Fibroblast of skin of left quadriceps (primary cell): ENCODE data around the gene AJUBA.
"Not testable (repeated sequence)": the region's sequence is repeated elsewhere in the genome, so short reads cannot be mapped to it uniquely, and the experiment has no call there.

Experiments used
- DNase-seq, 2 experiments: peaks; one replicate each; pipeline ENCODE4 v3.0.0-alpha.2; 2013; ENCODE audit warnings: low read depth in 2 of 2

Gene AJUBA

DNA sequence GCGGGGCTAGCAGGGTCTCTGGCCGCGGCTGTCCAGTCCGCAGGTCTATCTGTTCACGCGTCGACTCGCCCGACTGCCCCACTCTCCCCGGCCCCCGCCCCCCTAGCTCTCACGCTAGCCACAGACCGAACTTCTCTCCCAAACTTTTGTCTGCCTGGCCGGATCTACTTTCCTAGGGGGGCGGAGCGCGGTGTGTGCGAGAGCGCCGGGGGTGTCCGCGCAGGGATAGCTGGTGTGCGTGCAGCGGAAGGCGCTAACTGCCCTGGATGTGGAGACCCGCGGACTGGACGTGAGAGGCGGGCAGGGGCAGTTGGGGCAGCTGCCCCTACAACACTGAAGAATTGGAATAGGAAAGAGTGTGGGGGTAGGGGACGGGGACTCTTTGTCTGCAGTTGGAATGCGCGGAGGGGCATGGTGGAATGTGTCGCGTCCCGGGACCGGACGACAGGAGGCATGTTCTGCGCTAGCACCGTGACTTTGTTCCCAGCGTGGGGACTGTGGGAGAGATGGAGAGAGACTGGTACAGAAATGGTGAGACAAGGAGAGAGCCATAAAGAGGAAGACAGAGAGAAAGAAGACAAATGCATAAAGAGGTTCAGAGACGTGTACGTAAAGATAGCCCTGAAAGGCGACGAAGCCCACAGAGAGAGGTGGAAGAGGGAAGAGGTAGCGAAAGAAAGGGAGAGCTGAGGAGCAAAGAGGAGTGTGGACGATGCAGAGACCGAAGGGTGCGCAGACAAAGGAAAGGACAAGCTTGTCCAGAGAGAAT is at the start of gene AJUBA:
TSS of gene AJUBA (minus strand) at position 75 of the 769 bp plus-strand sequence. CDS start 285 bp downstream, outside the sequence.
- peak; percentile 91 to 93 for DNase-seq

DNA sequence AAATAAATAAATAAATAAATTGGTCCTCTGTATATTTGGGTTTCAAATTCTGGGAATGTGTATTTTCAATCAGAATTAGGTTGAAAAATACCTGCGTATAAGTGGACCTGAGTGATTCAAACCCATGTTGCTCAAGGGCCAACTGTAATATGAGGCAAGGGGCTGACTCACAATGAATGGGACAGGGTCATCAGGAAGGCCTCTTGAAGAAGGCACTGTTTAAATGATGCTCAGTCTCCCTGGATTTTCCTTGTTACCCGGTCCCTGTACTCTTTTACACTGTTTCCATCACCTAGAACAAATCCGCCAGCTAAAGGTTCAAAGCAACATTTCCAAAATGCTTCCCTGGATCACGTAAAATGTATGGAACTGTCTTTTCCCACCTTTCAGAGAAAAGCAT is 48.6 kb upstream of the AJUBA start:
- DNase-seq: no peak

DNA sequence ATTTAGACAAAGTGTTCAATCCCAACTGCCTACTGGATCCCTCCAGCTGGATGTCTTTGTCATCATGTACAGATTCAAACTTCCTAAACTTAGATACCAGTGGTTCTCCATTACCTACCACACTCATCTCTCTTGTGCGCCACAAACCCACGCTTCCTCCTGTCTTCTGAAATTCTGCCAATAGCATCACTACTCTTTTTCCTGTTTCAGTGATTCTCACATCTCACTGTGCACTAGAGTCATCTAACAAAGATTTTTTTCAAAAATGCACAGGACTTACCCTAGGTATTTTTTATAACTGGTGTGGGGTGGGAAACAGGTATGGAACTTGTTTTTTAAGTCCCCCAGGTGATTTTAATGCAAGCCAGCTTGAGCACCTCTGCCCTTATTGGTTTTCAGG is 46.4 kb upstream of the AJUBA start:
- no peak for DNase-seq

DNA sequence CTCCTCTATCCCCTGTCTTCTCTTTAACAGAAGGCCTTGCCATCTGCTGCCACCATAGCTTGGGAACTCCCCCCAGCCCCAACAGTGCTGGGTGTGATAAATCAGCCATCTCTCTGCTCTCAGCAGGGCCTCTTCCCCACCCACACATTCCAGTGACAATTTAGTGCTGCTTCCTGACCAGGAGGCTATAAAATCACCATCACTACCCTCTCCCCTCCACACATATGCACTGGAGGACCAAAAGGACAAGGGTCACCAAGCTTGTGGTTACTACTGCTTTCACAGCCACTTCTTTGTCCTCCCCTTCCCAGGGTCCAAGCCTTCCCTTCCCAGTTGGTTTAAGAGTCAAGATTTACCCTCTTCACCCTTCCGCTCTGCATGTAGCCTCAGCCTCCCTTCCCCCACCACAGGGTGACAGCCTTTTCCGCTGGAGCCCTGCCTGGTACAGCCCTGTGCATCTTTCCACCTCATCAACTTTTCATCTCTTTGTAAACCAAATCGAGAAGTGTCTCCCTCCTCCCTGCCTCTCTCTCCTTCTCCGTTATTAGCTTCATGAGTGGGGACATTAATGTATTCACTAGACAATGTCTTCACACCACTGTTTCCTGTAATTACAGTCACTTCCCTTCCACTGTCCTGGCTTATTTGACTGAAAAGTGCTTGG is 42.9 kb upstream of the AJUBA start:
- no peak for DNase-seq

DNA sequence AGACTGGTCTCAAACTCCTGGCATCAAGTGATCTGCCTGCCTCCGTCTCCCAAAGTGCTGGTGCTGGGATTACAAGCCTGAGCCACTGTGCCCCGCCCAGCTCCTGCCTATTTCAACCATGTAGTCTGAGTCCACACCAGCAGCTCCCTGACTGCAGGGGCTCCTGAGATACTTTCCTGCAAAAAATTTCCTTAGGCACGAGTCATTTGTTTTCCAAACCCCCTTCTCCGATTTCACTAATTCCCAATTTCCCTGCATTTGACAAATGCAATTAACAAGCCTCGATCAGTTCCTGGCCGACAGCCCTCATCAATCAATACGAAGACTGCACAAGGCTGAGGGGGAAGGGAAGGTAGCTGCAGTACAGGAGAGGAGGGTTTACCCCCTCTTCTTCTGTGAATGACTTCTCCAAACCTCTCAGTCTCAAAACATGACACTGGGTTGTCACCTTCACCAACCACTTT is 42.3 kb upstream of the AJUBA start:
- no peak for DNase-seq

DNA sequence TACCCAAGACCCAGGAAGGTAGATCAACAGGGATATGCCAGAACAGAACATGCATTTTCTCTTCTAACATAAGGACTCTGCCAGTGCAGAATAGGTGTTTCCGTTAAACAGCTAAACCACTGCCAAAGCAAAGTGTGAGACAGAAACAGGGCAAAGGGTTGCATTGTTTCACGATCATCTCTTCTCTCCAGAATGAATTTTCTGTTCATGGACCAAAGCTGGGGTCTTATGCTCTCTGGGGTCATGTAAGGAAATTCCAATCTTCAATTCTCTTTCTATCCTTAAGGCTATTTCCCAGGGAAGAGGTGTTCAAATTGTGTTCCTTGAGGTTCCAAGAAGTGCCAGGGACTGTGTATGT is 41.4 kb upstream of the AJUBA start:
- no peak for DNase-seq

DNA sequence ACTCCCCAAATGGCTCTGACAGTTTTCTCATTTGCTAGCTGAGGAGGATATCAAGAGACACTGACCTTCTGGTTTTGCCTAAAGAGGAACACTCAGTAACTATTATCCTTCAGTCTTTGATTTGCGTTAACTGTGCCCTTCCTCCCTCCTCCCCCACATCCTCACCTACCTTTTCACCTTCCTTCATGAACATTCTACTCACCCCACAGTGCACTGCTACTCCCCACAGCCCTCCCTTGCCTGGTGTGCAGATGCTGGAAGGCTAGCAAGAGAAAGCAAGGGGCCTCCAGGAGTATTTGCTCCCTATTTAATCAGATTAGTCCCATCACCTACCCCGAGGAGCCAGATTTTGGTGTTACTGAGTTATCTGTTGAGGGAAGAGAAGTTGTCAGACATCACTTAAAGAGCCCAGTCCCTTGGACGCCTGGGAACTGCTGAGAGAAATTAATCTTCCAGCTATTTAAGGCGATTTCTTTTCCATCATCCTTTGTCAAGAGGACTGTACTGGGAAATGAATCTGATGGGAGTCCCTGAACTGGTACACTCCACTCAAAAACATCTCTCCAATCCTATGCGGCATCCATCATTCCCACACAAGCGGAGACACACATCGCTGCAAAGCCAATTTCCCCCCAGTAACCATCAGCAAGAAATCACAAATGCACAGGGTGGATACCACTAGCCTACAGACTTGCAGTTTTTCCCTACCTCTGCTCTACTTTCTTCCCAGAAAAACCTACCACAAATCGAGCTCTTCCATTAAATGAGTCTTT is 40.9 kb upstream of the AJUBA start:
- no peak for DNase-seq

DNA sequence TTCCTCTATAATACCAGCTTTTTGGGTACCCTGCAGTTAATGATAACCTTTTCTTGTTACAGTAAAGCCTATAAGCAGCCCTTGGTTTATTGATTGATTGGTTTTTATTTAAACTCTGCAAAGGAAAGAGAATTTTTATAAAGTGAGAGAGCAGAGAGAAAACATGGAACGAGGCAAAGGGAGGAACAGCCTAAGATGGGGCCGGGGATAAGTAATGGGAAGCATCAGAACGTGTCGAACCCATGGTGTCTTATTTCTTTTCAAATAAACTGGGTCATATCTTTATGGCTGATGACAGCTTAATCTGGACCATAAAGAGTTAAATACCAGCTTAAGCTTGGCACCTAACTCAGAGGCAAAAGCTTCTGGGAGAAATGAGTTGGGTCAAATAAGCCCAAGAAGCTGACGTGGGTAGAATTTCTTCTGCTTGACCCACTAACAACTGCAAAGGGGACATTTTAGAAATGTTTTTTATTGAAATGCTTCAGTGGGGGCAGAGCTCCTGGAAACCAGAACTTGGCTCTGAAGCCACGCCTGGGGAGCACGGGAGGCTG is 39.6 kb upstream of the AJUBA start:
- no peak for DNase-seq

DNA sequence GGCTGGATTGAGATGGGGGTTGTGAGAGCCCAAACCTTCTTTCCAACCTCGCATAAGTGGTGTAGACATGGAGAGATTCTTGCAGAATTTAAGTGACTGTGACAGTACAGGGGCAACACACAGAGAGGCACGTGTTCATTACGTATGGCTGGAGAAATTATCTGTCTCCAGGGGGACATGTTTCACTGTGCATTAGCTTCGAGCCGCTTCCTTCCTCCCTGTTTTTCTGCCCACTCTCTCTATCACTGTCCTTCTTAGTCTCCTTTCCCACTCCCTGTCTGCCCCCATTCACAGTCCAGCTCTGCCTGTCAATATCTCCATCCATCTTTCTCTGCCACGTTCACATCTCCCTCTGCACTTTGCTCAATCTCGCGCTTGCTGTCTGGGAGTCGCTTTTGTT is 39.1 kb upstream of the AJUBA start:
- no peak for DNase-seq

DNA sequence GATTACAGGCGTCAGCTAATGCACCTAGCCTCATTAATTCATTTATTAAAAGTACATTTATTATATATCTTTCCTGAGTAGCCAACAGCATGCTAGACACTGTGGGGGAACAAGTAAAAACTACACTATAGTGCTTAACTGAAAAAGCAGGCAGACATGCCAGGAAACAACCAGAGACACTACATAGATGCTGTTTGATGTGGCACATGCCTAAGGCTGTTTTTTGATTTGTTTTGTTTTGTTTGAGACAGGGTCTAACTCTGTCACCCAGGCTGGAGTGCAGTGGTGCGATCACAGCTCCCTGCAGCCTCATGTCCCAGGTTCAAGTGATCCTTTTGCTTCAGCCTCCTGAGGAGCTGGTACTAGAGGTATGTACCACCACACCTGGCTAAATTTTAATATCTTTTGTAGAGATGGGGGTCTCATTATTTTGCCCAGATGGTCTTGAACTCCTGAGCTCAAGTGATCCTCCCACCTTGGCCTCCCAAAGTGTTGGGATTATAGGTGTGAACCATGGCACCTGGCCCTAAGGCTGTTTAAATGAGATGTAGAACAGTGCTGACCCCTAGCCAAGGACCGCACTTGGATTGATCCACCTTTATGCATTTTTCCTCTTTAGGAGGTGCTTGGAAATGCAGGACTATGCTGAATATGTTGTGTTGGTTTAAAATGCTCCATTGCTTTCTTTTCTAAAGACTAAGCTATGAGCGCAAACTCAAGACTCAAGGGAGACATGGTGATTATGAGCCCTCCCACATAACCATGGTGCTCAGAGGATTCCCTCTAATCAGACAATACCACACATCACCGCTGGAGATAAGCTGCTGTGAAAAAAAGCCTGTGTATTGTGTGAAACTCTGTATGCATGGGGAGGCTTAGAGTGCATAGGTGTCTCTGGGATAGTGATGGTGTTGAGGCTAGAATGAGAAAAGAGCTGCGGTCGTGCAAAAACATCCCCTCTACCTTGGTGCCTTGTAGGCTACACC is 38.1 kb upstream of the AJUBA start:
- DNase-seq: no peak

DNA sequence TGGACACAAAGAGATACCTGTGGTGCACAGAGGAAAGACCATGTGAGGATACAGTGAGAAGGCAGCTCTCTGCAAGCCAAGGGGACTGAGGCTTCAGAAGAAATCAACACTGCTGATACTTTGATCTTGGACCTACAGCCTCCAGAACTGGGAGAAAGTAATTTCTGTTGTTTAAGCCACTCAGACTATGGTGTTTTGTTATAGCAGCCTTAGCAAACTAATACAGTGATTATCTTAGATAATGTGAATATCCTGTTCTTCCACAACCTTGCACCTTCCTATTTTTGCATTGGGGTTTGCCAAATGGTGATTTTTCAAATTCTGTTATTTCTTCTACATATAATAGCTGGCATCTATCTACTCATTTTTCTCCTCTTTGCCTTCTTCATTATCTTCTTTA is 35.8 kb upstream of the AJUBA start:
- DNase-seq: no peak

DNA sequence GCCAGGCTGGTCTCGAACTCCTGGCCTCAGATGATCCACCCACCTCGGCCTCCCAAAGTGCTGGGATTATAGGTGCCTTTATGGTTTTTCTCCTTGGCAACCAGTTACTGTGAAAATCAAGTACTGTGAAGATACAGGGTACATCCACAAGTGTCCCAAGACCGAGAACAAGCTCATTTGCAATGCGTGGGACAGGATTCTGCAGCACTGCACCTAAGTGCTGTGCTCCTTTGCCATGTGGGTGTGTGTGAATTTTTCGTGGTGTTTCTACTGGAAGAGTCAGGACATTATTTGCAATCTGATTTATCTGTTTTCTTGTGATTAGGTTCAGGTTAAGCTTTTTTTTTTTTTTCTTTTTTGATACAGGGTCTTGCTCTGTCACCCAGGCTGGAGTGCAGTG is 34.7 kb upstream of the AJUBA start:
- no peak for DNase-seq

DNA sequence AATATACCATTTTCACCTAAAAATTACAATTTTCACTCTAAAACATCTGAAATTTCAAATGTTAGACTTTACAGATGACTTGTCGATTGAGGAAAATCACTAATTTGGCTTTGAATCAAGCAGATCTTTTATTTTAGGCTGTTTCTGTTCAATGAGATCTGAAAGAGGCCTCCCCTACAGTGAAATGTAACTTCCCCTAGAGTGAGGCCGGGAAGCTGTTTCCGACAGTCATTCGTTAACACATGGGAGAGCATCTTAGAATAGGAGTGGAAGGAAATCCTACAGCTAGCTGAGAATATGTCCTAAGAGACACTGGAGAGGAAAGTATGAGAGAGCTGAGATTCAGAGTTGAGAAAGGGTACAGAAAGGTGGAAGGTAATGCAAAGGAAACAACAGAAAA is 33.3 kb upstream of the AJUBA start:
- DNase-seq: no peak

DNA sequence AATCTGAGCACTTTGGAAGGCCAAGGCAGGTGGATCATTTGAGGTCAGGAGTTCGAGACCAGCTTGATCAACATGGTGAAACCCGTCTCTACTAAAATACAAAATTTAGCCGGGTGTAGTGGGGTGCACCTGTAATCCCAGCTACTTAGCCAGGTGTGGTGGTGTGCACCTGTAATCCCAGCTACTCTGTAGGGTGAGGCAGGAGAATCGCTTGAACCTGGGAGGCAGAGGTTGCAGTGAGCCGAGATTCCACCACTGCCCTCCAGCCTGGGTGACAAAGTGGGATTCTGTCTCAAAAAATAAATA is 31.4 kb upstream of the AJUBA start:
- DNase-seq: not testable (repeated sequence)

DNA sequence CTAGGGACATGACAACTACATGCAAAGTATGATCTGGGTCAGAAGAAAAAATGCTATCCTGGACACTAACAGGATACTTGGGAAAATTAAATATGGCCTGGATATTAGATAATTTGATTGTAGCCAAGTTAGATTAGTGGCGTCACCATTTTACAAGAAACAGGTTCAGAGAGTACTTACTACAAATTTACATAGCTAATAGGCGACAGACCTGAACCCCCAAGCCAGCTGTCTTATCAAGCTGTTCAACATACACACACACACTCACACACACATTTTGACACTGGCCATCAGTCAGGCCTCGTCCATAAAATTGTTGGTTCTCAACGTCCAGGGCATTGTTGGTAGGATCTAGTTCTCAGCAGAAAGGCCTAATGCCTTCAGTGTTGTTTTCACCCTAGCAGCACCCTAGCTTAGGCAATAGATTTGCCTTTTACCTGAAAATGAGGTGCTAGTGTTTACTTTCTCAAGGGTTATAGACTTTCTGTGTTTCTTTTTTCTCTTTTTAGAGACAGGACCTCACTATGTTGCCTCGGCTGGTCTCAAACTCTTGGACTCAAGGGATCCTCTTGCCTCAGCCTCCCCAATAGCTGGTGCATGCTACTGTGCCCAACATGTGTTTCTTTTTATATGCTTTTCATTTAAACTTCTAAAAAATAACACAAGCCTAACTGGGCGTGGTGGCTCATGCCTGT is 30.9 kb upstream of the AJUBA start:
- no peak for DNase-seq

DNA sequence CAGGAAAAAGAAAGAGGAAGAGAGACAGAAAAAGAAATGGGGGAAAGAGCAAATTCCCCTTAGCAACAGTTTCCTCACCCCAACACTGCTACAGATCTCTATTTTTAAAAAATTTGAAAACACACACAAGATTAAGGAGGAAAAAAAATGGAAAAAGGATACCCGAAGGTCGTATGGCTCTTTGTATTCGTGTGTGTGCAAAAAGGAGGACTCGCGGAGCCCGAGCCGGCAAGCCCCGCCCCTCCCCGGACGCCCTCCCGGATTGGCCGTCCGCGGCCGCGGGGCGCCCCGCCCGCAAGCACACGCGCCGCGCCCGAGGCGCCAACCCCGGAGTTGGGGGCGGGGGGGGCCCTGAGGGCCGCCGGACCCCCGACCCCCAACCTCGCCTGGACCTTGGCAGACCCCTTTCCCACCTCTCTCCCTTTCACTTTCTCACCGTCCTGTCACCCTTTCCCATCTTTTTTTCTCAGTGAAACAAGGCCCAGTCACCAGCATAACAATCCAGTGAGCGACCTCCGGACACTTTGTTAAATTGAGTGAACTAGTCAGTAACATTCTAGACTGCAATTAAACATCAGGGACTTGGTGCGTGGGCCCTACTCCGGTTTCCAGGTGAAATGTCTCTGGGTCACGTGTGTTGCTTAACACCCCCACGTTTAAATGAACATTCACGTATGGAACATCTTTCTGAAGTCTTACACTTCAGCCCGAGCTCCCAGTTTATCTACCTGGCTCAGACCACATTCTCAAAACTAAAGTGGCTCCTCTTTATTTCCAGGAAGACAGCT is 27.8 kb upstream of the AJUBA start, which contains the start of gene C14orf93:
TSS of gene C14orf93 (minus strand) at position 205 of the 788 bp plus-strand sequence. CDS start 11,120 bp downstream, outside the sequence.
- DNase-seq: peak in 1 of 2 experiments; percentile 30

DNA sequence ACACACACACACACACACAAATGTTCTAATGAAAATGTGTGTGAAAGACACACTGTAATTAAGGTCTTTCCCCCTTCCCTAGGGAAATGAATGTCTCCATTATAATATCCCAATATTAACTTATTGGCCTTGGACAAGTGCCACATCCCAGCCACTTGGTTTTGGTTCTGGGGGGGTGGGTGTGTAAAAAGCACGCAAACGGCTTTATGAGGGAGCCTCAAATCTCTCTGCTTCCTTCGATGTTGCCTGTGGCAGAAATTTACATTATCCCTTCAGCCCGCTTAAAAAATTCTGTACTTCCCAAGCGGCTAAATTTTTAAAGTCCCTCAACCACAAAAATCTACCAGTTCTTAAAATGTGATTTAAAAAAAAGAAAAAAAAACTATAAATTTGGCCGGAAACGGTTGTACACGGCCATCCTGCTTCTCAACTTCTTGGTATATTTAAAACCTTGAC is 27.2 kb upstream of the AJUBA start:
- no peak for DNase-seq

DNA sequence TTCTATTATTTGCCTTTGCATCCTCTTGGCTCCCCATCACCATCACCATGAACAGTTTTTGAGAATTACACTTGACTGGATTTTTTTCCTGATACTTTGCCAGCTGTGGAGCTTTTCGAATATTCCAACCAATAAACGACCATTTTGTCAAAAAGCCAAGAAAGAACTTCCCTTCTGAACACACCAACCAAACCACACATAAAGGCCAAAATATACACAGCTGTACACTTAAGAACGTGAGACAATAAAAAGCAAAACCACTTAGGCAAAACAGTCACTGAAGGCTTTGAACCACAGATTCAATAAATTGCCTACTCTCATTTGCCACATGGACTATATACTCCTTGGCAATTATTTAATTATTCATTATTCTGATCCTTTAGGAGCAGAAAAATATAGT is 26.5 kb upstream of the AJUBA start:
- no peak for DNase-seq

DNA sequence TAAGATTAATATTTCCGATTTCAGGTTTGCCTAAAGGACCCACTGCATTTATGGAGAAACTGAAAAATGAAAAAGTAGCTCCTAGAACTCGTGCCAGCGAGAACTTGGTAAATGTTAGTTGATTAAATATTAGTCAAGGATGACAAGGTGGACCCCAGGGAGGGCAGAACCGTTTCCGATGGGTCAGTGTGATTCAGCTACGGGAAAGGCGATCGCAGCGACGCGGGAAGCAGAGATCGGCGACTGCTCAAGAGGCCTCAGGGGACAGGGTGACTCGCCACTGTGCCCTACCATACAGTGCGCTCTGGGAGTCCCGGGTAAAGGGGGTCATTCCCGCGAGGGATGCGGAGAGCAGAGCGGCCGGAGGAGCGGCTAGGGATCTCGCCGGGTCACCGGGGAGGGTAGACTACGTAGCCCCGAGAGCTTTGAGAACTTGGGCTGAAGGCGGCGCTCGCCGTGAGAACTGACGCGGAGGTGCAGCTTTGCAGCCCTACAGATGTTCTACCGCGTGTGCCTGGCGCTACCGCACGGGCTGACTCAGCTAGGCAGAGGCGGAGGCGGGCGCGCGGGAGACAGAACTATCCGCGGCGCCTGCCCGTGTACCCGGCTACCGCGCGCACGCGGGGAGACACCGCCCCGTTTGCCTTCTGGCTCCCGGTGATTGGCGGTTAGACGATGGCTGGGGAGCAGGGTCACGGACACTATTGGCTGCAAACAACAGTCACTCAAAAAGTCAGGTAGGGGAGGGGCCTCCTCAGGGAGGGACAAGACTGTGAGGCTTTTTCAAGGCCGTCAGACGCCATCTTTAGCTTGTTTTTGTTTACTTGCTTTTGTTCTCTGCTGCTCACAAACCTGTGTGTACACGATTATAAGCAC is 24.4 kb upstream of the AJUBA start:
- DNase-seq: peak; percentile 96 to 97
